OCI-LY7 (cell line): ENCODE results near the gene AFF3.

Experiments
- EZH2phosphoT487 ChIP-seq: fragments of 200-600 bp; sonication (generic); IDR thresholded peaks from 2 replicates; pipeline ENCODE4 v1.6.1; 2018; ENCODE audit warnings: low read depth, borderline replicate concordance, mild to moderate bottlenecking, mixed run types, antibody characterized with exemption, low read length, moderate library complexity, mixed read lengths
- TF ChIP-seq, protein P1 (sequence below): fragments of 200-600 bp; sonication (generic); conservative IDR thresholded peaks from 2 replicates; pipeline ENCODE4 v1.5.1; 2014; ENCODE audit warnings: mild to moderate bottlenecking, antibody characterized with exemption, low read length, moderate library complexity, mixed read lengths

DNA sequence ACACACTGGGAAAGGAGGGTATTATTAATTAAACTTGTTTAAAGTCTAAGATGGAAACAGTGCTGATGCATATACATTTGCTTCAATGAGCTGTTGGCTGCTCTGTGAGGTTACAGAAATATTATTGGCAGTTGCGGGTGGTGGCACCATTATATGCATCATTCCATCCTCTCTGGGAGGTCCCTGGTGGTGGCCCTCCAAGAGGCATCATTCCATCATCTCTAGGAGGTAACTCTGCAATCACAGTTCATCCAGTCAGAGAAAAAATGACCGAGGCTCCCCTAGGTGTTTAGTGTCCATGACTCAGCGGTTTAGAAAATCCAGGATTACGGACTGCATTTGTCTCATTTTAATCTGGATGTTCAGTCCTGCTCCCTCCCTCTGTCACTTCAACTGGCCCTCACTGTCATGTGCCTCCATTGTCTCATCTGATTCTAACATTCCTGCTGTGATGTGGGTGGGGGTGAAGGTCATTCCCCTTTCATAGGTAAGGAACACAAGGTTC is 15.4 kb downstream of the AFF3 start:
- TF ChIP-seq, protein P1, sequence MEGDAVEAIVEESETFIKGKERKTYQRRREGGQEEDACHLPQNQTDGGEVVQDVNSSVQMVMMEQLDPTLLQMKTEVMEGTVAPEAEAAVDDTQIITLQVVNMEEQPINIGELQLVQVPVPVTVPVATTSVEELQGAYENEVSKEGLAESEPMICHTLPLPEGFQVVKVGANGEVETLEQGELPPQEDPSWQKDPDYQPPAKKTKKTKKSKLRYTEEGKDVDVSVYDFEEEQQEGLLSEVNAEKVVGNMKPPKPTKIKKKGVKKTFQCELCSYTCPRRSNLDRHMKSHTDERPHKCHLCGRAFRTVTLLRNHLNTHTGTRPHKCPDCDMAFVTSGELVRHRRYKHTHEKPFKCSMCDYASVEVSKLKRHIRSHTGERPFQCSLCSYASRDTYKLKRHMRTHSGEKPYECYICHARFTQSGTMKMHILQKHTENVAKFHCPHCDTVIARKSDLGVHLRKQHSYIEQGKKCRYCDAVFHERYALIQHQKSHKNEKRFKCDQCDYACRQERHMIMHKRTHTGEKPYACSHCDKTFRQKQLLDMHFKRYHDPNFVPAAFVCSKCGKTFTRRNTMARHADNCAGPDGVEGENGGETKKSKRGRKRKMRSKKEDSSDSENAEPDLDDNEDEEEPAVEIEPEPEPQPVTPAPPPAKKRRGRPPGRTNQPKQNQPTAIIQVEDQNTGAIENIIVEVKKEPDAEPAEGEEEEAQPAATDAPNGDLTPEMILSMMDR: no peak
- no peak for TF ChIP-seq EZH2phosphoT487
